MM.1S (cell line): Measurements from ENCODE around the gene SLC24A3.

Experiments used
- DNase-seq: peaks from one replicate; pipeline ENCODE4 v3.0.0-alpha.2; 2015
- H2AFZ ChIP-seq: fragments of 300-600 bp; sonication (generic); 2 replicates; pipeline ENCODE4 v1.6.0; 2016; ENCODE audit warnings: antibody characterized with exemption, low read length
- H3F3A ChIP-seq: fragments of 300-600 bp; sonication (generic); 2 replicates; pipeline ENCODE4 v1.6.1; 2016; ENCODE audit warnings: mild to moderate bottlenecking, antibody characterized with exemption, low read length, moderate library complexity, mixed read lengths; ENCODE audit not compliant: insufficient read depth
- H3K27ac ChIP-seq: fragments of 300-600 bp; sonication (generic); 2 replicates; pipeline ENCODE4 v1.5.1; 2016; ENCODE audit warnings: mild to moderate bottlenecking, low read length
- H3K27me3 ChIP-seq: fragments of 300-600 bp; sonication (generic); replicated peaks from 2 replicates; pipeline ENCODE4 v1.6.0; 2016; ENCODE audit warnings: low read length; ENCODE audit not compliant: insufficient read depth
- H3K36me3 ChIP-seq: fragments of 300-600 bp; sonication (generic); replicated peaks from 2 replicates; pipeline ENCODE4 v1.6.1; 2016; ENCODE audit warnings: mild to moderate bottlenecking, low read length, mixed read lengths; ENCODE audit not compliant: insufficient read depth
- H3K4me1 ChIP-seq: fragments of 300-600 bp; sonication (generic); 2 replicates; pipeline ENCODE4 v1.6.1; 2016; ENCODE audit warnings: low read length, mixed read lengths
- H3K4me2 ChIP-seq: fragments of 300-600 bp; sonication (generic); 2 replicates; pipeline ENCODE4 v1.6.0; 2016; ENCODE audit warnings: low read depth, low read length
- H3K4me3 ChIP-seq: fragments of 300-600 bp; sonication (generic); 2 replicates; pipeline ENCODE4 v1.5.1; 2016; ENCODE audit warnings: low read length, mixed read lengths
- H3K79me2 ChIP-seq: fragments of 300-600 bp; sonication (generic); 2 replicates; pipeline ENCODE4 v1.6.1; 2016; ENCODE audit warnings: mixed run types, low read length, mixed read lengths
- H3K9ac ChIP-seq: fragments of 300-600 bp; sonication (generic); 2 replicates; pipeline ENCODE4 v1.6.1; 2016; ENCODE audit warnings: low read length, mixed read lengths
- H3K9me2 ChIP-seq: fragments of 300-600 bp; sonication (generic); replicated peaks from 2 replicates; pipeline ENCODE4 v1.6.1; 2016; ENCODE audit warnings: mild to moderate bottlenecking, low read length, mixed read lengths; ENCODE audit not compliant: insufficient read depth
- H3K9me3 ChIP-seq: fragments of 300-600 bp; sonication (generic); replicated peaks from 2 replicates; pipeline ENCODE4 v1.6.1; 2016; ENCODE audit warnings: mild to moderate bottlenecking, low read length, mixed read lengths; ENCODE audit not compliant: insufficient read depth
- H4K20me1 ChIP-seq: fragments of 300-600 bp; sonication (generic); 2 replicates; pipeline ENCODE4 v1.6.1; 2016; ENCODE audit warnings: mild to moderate bottlenecking, low read length, moderate library complexity, mixed read lengths; ENCODE audit not compliant: insufficient read depth
- EZH2 ChIP-seq: fragments of 300-600 bp; sonication (generic); optimal IDR thresholded peaks from 2 replicates; pipeline ENCODE3; 2017; ENCODE audit warnings: low read depth, mild to moderate bottlenecking, antibody characterized with exemption, low read length, mixed read lengths
- EZH2phosphoT487 ChIP-seq: fragments of 300-600 bp; sonication (generic); IDR thresholded peaks from 2 replicates; pipeline ENCODE4 v1.6.1; 2018; ENCODE audit warnings: antibody characterized with exemption, low read length
- TF ChIP-seq, protein P1 (sequence below): fragments of 300-600 bp; sonication (generic); IDR thresholded peaks from 2 replicates; pipeline ENCODE4 v1.5.1; 2016; ENCODE audit warnings: antibody characterized with exemption, low read length, mixed read lengths

Gene SLC24A3

DNA sequence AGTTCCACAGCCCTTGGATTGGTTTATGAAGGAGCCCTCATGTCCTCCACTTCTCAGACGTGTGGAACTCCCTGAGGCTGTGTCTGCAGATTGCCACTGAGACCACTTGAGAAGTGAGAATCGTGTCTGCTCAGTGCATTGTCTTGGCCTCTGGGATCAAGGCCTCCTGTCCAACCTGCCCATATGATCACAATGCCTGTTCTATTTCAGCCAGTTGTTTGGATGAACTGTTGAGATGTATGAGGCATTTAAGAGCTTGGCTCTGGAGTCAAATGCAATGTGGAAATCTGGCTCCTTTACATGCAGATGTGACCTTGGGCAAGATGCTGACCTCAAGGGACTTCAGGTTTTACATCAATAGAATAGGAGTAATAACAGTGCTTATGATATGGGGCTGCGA lies 125.9 kb downstream of the SLC24A3 start:
- no peaks in the 10 kb centered on the region for H3K27me3 ChIP-seq
- H3K27ac ChIP-seq: no peak overlapping the region
- no peaks in the 10 kb centered on the region for H3K9me2 ChIP-seq
- no peak overlapping the region for H3K9ac ChIP-seq
- no peaks in the 10 kb centered on the region for H3K36me3 ChIP-seq
- no peaks in the 10 kb centered on the region for H3F3A ChIP-seq
- H3K4me1 ChIP-seq: no peaks in the 10 kb centered on the region
- H3K4me2 ChIP-seq: no peak overlapping the region
- no peak for DNase-seq
- no peak overlapping the region for H3K4me3 ChIP-seq
- H3K9me3 ChIP-seq: no peaks in the 10 kb centered on the region
- no peaks in the 10 kb centered on the region for H4K20me1 ChIP-seq
- no peak for TF ChIP-seq EZH2phosphoT487
- no peak overlapping the region for H2AFZ ChIP-seq
- no peaks in the 10 kb centered on the region for H3K79me2 ChIP-seq

DNA sequence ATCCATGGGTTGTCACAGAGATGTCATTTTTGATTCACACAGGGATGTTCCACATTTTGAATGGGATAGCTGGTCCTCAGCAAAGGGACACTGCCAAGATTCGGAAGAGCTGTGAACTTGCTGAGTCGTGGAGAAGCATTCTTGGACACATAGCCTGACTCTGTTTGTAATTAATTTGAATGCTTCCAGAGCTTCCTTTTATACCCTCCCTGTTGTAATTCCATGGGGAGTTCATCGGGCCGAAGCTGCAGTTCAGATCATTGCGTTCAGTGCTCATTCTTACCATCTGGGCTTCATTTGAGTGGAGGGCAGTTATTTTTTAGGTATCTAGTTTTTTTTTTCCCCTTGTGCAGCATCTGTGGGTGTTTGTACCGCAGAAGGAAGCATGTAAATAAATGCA lies 126.5 kb downstream of the SLC24A3 start:
- Histone ChIP-seq H3K4me1 (no peaks in the 10 kb centered on the region), H3K79me2 (no peaks in the 10 kb centered on the region), H3K9ac (no peak overlapping the region), H2AFZ (no peak overlapping the region), H3K4me3 (no peak overlapping the region), H4K20me1 (no peaks in the 10 kb centered on the region), H3K4me2 (no peak overlapping the region), H3F3A (no peaks in the 10 kb centered on the region), H3K27ac (no peak overlapping the region), H3K9me3 (no peaks in the 10 kb centered on the region), H3K36me3 (no peaks in the 10 kb centered on the region), H3K9me2 (no peaks in the 10 kb centered on the region), H3K27me3 (no peaks in the 10 kb centered on the region)
- TF ChIP-seq EZH2: no peak
- TF ChIP-seq, protein P1, sequence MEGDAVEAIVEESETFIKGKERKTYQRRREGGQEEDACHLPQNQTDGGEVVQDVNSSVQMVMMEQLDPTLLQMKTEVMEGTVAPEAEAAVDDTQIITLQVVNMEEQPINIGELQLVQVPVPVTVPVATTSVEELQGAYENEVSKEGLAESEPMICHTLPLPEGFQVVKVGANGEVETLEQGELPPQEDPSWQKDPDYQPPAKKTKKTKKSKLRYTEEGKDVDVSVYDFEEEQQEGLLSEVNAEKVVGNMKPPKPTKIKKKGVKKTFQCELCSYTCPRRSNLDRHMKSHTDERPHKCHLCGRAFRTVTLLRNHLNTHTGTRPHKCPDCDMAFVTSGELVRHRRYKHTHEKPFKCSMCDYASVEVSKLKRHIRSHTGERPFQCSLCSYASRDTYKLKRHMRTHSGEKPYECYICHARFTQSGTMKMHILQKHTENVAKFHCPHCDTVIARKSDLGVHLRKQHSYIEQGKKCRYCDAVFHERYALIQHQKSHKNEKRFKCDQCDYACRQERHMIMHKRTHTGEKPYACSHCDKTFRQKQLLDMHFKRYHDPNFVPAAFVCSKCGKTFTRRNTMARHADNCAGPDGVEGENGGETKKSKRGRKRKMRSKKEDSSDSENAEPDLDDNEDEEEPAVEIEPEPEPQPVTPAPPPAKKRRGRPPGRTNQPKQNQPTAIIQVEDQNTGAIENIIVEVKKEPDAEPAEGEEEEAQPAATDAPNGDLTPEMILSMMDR: no peak
- no peak for TF ChIP-seq EZH2phosphoT487
- DNase-seq: no peak

DNA sequence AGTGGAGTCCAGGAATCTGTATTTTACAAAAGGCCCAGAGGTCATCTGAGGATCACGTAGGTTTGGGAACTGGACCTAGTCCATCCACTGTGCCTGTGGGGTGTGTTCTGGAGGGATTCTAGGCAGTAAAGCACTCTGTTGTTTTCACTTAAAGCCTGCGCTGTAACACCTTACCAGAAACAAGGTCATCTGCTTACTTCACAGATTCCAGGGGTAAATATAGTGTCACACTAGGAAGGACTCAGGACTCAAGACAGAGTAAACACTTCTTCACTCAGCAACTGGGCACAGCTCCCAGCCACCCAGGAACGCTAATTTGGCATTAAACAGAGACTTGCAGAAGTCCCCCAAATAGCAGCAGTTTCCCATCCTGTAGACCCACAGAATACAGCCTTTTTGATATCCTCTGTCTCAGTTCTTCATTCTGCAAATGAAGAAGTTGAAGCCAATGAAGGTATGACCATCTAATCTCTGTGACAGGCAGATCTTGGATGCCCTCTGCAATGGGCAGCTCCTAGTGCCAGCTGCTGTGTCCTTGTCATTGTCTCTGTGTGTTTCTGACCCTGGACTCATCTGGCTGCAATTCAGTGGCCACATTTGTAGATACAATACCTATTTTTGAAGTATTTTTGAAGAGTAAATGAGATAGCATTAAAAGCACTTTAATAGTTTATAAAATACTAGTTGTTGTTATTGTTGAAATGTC lies 129.1 kb downstream of the SLC24A3 start:
- no peaks in the 10 kb centered on the region for H3K4me1 ChIP-seq
- no peaks in the 10 kb centered on the region for H3K9me2 ChIP-seq
- H4K20me1 ChIP-seq: no peaks in the 10 kb centered on the region
- no peak overlapping the region for H3K4me2 ChIP-seq
- no peak overlapping the region for H3K4me3 ChIP-seq
- H3K27ac ChIP-seq: no peak overlapping the region
- no peak overlapping the region for H2AFZ ChIP-seq
- H3F3A ChIP-seq: no peaks in the 10 kb centered on the region
- H3K27me3 ChIP-seq: no peaks in the 10 kb centered on the region
- no peak overlapping the region for H3K9ac ChIP-seq
- no peaks in the 10 kb centered on the region for H3K9me3 ChIP-seq
- H3K36me3 ChIP-seq: no peaks in the 10 kb centered on the region
- TF ChIP-seq, protein P1: no peak
- TF ChIP-seq EZH2phosphoT487 (no peak), EZH2 (no peak)
- no peak for DNase-seq
- no peaks in the 10 kb centered on the region for H3K79me2 ChIP-seq

DNA sequence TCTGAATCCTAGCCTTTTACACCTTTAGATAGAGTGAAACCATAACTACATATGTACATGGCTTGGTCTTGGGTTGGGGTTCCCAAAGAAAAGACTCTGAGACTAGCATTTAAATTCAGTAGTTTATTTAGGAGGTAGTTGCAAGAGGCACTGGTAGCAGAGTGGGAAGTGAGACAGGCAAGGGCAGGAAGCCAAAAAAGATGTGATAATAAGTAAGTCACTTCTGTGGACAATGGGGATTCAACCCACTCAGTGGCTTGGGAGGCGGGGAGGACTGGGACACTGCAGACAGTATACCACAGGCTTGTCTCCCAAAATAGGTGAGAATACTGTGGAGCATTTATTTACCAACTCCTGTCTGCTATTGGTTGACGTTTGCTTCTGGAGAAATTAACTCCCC lies 131.9 kb downstream of the SLC24A3 start:
- H3K27ac ChIP-seq: no peak overlapping the region
- TF ChIP-seq, protein P1: no peak
- no peak for TF ChIP-seq EZH2phosphoT487
- TF ChIP-seq EZH2: no peak
- H3K79me2 ChIP-seq: no peaks in the 10 kb centered on the region

More for the DNA sequence above, 131.9 kb downstream of the SLC24A3 start:
- Histone ChIP-seq H3K4me1 (peaks cover 22% of the 10 kb centered on the region), H4K20me1 (no peaks in the 10 kb centered on the region), H3K27me3 (no peaks in the 10 kb centered on the region), H2AFZ (no peak overlapping the region), H3K9me3 (no peaks in the 10 kb centered on the region), H3K36me3 (no peaks in the 10 kb centered on the region), H3F3A (peaks cover 15% of the 10 kb centered on the region), H3K9ac (no peak overlapping the region), H3K4me2 (no peak overlapping the region), H3K4me3 (no peak overlapping the region), H3K9me2 (no peaks in the 10 kb centered on the region)
- DNase-seq: no peak
